Measurements from ENCODE around the gene HDAC4.

Gene HDAC4

GRCh38 chr2:239360421-239361310, 40.2 kb downstream of the HDAC4 start:
- no peak for TF ChIP-seq CTCF (conservative IDR thresholded peaks at IDR 0.05; ENCODE audit: low read depth, low read length)
- DNase-seq (ENCODE audit: low read depth), result no peak
- no peak overlapping the region for H3K4me3 ChIP-seq (ENCODE audit: low read length)

GRCh38 chr2:239360008-239360407, 40.8 kb downstream of the HDAC4 start:
- H3K4me3 ChIP-seq (ENCODE audit: low read length), result no peak overlapping the region
- TF ChIP-seq CTCF (conservative IDR thresholded peaks at IDR 0.05; ENCODE audit: low read depth, low read length), result no peak
- no peak for DNase-seq (ENCODE audit: low read depth)

GRCh38 chr2:239359196-239359912, 41.5 kb downstream of the HDAC4 start:
- TF ChIP-seq CTCF (conservative IDR thresholded peaks at IDR 0.05; ENCODE audit: low read depth, low read length), result no peak
- no peak overlapping the region for H3K4me3 ChIP-seq (ENCODE audit: low read length)
- DNase-seq (ENCODE audit: low read depth), result no peak

GRCh38 chr2:239358062-239358754, 42.6 kb downstream of the HDAC4 start:
- no peak for TF ChIP-seq CTCF (conservative IDR thresholded peaks at IDR 0.05; ENCODE audit: low read depth, low read length)
- DNase-seq (ENCODE audit: low read depth), result no peak

GRCh38 chr2:239355724-239356123, 45.1 kb downstream of the HDAC4 start:
- DNase-seq (ENCODE audit: low read depth), result no peak
- no peak overlapping the region for H3K4me3 ChIP-seq (ENCODE audit: low read length)
- TF ChIP-seq CTCF (conservative IDR thresholded peaks at IDR 0.05; ENCODE audit: low read depth, low read length), result no peak

More at GRCh38 chr2:239358062-239358754, 42.6 kb downstream of the HDAC4 start:
- no peak overlapping the region for H3K4me3 ChIP-seq (ENCODE audit: low read length)

- no peak for TF ChIP-seq CTCF (conservative IDR thresholded peaks at IDR 0.05; ENCODE audit: low read depth, low read length)
- DNase-seq (ENCODE audit: low read depth), result no peak
- H3K4me3 ChIP-seq (ENCODE audit: low read length), result no peak overlapping the region
Observed at GRCh38 chr2:239355139-239355538, 45.7 kb downstream of the HDAC4 start.

All from retinal pigment epithelial cell (primary cell).